Fibroblast of skin of left quadriceps (primary cell): Measurements from ENCODE around the gene NRARP.
"Not testable (repeated sequence)": the region's sequence is repeated elsewhere in the genome, so short reads cannot be mapped to it uniquely, and the experiment has no call there.

Experiments
- DNase-seq, 2 experiments: peaks; one replicate each; pipeline ENCODE4 v3.0.0-alpha.2; 2013; ENCODE audit warnings: low read depth in 2 of 2

Gene NRARP

GRCh38 chr9:137262909-137263285 lies 39.2 kb downstream of the NRARP start:
- no peak for DNase-seq

DNA sequence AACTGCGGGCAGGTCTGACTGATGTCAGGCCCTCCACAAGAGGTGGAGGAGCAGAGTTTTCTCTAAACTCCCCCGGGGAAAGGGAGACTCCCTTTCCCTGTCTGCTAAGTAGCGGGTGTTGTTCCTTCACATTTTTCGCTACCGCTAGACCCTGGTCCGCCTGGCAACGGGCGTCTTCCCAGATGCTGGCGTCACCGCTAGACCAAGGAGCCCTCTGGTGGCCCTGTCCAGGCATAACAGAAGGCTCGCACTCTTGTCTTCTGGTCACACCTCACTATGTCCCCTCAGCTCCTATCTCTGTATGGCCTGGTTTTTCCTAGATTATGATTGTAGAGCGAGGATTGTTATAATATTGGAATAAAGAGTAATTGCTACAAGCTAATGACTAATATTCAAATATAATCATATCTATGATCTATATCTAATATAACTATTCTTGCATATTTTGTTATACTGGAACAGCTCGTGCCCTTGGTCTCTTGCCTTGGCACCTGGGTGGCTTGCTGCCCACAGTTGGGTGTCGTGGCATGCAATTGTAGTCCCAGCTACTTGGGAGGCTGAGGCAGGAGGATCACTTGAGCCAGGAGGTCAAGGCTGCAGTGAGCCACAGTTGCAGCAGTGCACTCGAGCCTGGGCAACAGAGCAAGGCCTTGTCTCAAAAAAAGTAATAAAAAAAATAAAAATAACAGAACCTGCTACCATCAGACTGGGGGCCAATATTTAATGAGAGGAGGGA lies 39.7 kb downstream of the NRARP start:
- DNase-seq, result not testable (repeated sequence)

DNA sequence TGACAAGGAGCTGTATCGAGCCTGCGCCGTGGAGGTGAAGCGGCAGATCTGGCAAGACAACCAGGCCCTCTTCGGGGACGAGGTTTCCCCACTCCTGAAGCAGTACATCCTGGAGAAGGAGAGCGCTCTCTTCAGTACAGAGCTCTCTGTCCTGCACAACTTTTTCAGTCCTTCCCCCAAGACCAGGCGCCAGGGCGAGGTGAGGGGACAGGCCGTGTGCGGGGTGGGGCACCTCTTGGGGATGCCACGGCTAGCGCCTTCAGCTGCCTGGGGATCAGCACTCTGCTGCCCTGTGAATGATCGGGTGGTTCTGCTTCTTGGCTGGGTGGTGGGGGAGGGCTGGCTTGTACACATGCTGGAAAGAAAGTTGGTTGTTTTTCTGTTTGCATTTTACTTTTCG lies 45.2 kb downstream of the NRARP start:
- DNase-seq, result no peak

DNA sequence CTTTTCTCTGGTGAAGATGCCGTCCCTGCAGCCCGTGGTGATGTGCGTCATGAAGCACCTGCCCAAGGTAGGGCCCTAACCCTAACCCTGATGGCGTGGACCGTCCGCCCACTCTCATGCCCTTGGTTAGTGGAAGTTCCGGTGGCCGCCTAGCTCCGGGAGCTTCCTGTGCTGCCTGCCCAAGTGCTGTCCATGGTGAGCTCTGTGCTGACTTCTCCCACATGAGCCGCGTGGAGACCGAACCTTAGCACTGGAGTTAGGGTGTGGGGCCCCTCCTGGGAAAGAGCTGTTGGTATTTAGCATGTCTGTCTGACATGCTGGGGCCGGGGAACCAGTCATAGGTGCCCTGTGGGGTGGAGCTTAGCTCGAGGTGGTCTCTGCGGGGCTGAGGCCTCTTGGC lies 45.7 kb downstream of the NRARP start:
- no peak for DNase-seq

GRCh38 chr9:137255448-137256114 lies 46.5 kb downstream of the NRARP start:
- no peak for DNase-seq

- DNase-seq, result peak; percentile 65 to 72
Observed at GRCh38 chr9:137254624-137255447, 47.2 kb downstream of the NRARP start, which contains the start of gene NELFB. Gene NELFB, plus strand, starts transcription at chr9:137255327.

- no peak for DNase-seq
Observed at GRCh38 chr9:137253717-137254623, 48.1 kb downstream of the NRARP start.

- no peak for DNase-seq
Observed at GRCh38 chr9:137252555-137253506, 49.2 kb downstream of the NRARP start.

DNA sequence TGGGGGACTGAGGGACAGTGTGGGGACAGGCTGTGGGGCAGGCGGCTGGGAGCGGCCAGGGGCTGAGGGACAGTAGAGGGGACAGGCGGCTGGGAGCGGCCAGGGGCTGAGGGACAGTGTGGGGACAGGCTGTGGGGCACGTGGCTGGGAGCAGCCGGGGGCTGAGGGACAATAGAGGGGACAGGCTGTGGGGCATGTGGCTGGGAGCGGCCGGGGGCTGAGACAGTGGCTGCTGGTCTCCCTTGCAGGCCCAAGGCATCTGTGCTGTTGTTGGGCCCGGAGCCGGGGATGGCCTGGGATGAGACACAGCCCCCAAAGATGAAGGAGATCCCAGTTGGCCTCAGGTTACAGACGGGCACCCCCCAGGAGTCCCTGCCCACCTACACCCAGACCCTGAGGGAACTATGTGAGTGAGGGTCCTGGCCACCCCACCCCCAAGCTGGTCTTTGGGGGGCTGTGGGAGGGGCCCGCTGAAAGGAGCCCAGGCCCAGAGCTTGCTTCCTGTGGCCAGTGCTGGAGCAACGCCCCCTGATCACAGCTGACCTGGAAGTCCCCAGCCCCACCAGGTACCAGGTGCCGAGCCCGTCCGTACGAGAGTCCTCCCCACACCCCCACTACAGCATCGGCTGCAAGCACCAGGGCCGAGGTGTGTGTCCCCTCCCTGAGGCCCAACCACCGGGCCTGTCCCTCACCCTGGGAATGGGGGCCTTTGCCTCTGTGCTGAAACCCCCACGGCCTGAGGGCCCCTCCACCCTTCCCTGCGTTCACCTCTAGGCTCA lies 50.4 kb downstream of the NRARP start:
- no peak for DNase-seq

DNA sequence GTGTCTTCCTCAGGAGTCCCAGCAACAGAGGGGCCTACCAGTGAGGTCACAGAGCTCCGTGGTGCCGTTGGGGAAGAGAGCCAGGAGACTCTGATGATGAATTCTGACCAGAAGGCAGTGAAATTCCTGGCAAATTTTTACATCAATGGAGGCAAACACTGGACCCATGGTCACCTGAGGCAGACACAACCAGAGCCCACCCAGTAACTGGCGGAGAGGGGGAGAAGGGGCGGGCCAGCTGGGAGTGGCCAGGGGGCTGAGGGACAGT lies 50.9 kb downstream of the NRARP start, which contains the start of gene STPG3:
TSS of gene STPG3 (plus strand) at position 93 of the 268 bp plus-strand sequence. CDS start at position 94, 1 bp downstream.
- DNase-seq, result no peak

GRCh38 chr9:137250329-137251193 lies 51.5 kb downstream of the NRARP start:
- DNase-seq, result no peak
